Fibroblast of mammary gland (primary cell): Measurements from ENCODE around the gene ARHGAP10.

Source experiments
- DNase-seq: peaks from one replicate; pipeline ENCODE4 v3.0.0-alpha.2; 2010; ENCODE audit warnings: low read depth
- H3K4me3 ChIP-seq: 2 replicates; pipeline ENCODE4 v1.5.1; 2011; ENCODE audit warnings: low read depth, mild to moderate bottlenecking, low read length, moderate library complexity; ENCODE audit not compliant: control insufficient read depth
- TF ChIP-seq, protein P1 (sequence below): conservative IDR thresholded peaks from 2 replicates; pipeline ENCODE4 v1.5.1; 2011; ENCODE audit warnings: low read depth, low read length, inconsistent platforms; ENCODE audit not compliant: control insufficient read depth, insufficient read depth

ARHGAP10 gene

DNA sequence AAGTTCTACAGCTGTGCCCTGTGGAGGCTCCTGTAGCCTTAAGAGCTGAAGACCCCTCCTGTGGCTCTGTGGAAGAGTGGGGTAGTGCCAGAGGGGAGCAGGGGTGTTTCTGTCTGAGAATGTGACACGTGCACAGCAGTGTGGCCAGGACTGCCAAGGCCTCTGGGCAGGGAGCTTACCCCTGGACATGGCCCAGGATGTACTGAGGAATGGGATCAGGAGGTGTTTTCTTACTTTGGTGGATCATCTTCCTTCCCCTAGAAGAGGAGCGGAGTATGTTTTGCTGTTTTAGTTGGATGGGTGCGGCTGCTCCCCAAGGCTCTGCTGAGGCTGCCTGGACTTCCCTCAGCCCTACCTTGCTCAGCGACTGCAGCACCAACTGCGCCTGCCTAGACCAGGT, 342.6 kb downstream of the ARHGAP10 start:
- no peak for DNase-seq
- TF ChIP-seq, protein P1, sequence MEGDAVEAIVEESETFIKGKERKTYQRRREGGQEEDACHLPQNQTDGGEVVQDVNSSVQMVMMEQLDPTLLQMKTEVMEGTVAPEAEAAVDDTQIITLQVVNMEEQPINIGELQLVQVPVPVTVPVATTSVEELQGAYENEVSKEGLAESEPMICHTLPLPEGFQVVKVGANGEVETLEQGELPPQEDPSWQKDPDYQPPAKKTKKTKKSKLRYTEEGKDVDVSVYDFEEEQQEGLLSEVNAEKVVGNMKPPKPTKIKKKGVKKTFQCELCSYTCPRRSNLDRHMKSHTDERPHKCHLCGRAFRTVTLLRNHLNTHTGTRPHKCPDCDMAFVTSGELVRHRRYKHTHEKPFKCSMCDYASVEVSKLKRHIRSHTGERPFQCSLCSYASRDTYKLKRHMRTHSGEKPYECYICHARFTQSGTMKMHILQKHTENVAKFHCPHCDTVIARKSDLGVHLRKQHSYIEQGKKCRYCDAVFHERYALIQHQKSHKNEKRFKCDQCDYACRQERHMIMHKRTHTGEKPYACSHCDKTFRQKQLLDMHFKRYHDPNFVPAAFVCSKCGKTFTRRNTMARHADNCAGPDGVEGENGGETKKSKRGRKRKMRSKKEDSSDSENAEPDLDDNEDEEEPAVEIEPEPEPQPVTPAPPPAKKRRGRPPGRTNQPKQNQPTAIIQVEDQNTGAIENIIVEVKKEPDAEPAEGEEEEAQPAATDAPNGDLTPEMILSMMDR = no peak

DNA sequence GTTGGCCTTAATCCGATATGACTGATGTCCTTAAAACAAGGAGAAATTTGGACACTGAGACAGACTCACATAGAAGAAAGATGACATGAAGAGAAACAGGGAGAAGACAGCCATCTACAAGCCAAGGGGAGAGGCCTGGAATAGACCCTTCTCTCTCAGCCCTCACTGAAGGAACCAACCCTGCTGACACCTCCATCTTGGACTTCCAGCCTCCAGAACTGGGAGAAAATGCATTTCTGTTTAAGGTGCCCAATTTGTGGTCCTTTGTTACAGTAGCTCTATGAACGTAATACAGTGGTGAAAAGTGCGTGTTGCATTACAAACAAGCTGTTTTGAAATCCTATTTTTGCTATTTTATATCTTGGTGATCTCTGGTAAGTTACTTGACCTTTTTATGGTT, 343.6 kb downstream of the ARHGAP10 start:
- TF ChIP-seq, protein P1 = no peak
- no peak overlapping the region for H3K4me3 ChIP-seq
- DNase-seq = no peak

More for the DNA sequence above, 342.6 kb downstream of the ARHGAP10 start:
- no peak overlapping the region for H3K4me3 ChIP-seq

DNA sequence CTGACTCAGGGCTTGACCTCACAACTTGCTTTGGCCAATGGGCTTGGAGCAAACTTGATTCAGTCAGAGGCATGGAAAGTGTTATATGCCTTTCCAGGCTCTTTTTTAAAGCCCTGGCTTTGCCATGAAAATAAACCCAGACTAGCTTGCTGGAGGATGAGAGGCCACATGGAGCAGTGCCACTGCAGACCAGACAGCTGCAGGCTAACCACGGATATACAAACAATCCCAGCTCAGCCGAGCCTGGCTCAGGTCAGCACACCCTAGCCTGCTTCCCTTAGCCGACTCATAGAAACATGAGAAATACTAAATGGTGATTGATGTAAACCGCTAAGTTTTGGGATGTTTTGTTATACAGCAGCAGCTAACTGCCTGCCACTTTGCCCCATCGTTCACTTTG, 345.1 kb downstream of the ARHGAP10 start:
- H3K4me3 ChIP-seq = no peak overlapping the region
- TF ChIP-seq, protein P1 = no peak
- DNase-seq = peak; percentile 44

DNA sequence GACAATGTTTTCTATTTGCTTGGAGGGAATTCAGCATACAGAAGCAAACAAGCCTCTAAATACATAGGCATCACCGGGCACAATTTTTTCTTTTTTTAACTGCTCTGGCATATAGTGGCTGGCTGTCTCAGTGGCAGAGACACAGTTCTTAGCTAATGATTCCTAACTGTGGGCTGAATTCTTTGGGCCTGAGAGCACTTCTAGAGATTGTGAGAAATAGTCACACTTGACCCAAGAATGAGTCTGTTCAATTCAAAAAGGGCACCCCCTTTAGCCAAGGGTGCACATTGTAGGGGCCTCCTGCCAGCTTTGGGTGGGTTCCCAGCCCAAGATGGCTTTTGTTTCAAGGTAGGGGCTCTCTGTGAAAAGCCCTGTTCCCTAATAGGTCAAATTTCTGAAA, 345.7 kb downstream of the ARHGAP10 start:
- no peak for DNase-seq
- no peak overlapping the region for H3K4me3 ChIP-seq
- TF ChIP-seq, protein P1 = no peak

DNA sequence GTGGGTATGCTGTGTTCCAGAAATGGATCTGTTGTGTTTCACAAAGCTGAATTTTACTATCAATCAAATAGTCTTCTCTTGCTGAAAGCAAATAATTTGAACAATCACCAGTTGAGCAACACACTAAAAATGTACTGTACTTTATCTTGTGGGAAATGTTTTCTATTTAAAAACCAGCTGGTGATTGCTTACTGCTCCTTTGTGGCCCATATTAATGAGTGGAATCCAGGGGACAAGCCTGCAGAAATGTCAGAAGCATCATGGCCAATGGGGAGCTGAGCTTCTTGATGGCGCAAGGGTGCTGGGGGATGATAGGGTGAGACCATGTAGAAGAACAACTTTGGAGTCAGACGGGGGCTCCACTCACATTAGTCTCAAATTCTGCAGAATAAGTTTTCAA, 346.2 kb downstream of the ARHGAP10 start:
- peak; percentile 27 for DNase-seq
- H3K4me3 ChIP-seq = no peak overlapping the region
- TF ChIP-seq, protein P1 = no peak

DNA sequence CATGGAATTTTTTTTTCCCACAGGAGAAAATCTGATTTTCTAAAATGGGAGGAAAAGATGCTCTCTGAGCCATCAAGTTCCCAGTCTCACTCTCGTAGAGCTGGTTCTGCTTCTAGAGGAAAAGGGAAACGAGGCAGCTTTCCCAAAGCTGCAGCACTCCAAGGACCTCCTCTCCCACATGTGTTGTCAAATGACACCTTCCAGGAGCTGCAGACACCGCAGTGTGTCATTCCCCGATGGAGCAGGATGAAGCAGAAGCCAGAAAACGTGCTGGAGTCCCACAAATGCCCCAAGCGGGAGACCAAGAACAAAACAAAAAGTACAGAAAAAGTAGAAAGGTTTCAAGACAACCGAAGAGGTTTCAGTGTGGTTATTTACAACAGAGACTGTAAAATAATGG, 348.1 kb downstream of the ARHGAP10 start:
- TF ChIP-seq, protein P1 = no peak
- H3K4me3 ChIP-seq = no peak overlapping the region
- DNase-seq = no peak

DNA sequence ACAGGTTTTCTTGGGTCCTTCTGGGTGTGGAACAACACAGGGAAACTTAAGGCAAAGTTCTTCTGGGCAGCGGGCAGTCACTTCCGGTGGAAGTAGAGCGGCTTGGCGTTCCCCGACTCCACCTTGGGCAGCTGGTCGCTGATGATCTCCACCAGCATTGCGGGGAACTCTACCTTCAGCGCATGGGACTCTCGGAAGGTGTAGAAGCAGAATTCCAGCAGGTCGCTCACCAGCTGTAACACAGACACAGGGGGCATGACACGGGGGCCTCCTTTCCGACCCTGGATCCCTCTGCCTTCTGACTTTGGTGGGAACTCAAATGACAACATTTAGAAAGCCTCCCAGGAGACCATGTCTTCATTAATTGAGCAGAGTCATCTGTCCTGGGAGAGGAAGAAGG, 349.4 kb downstream of the ARHGAP10 start:
- DNase-seq = no peak
- TF ChIP-seq, protein P1 = no peak
- no peak overlapping the region for H3K4me3 ChIP-seq
